ENCODE results near the gene OMP. TPM values are rescaled to one million over a fixed set of nuclear protein-coding genes. Genes with fewer than 3 reads are reported as not detected.
A peak's percentile ranks its signal among the peaks of the same experiment; 100 is the strongest.

OMP gene
- total and polyA plus RNA-seq, 2 of the 4 experiments (the other 2 are of a cell fraction) = 0.27 TPM; not detected in 1

GRCh38 chr11:77144196-77144856, 41.7 kb downstream of the OMP start:
- H2AK9ac ChIP-seq (replicated peaks; ENCODE audit: low read depth, low read length, poor library complexity) = peak overlapping the region; percentile 19
- H2AFZ ChIP-seq (replicated peaks; ENCODE audit: low read length, poor library complexity) = no peak overlapping the region
- WGBS, 2 experiments (ENCODE audit: extremely low coverage in 2 of 2, insufficient read length in 1 of 2) = no CpG with 5 or more reads among the region's 9 CpGs
- ChIA-PET CTCF (no interaction called here), POLR2A (ENCODE audit: unreplicated experiment) (no interaction called here)
- no peak overlapping the region for H4K8ac ChIP-seq (ENCODE audit: low read depth in 2 of 2, low read length in 2 of 2)
- intact Hi-C loops (cut with micrococcal nuclease) (no loop called here), dilution Hi-C loops (cut with HindIII; ENCODE audit: low sequenced_read_pairs, unreplicated experiment) (no loop called here), in situ Hi-C loops (cut with MboI; ENCODE audit: low sequenced_read_pairs) (no loop called here)
- no peaks in the 10 kb centered on the region for H3K4me1 ChIP-seq (ENCODE audit: control insufficient read depth, insufficient read depth, low read length)
- no peaks in the 10 kb centered on the region for H3K36me3 ChIP-seq (ENCODE audit: control insufficient read depth, insufficient read depth, low read length)
- H2BK120ac ChIP-seq (ENCODE audit: low read depth, low read length) = no peak overlapping the region
- H3K9me3 ChIP-seq (ENCODE audit: control insufficient read depth, insufficient read depth, low read length) = no peaks in the 10 kb centered on the region
- H4K91ac ChIP-seq (ENCODE audit: insufficient read depth, low read depth, low read length) = no peak overlapping the region
- no peak overlapping the region for H4K5ac ChIP-seq (ENCODE audit: low read depth, low read length)
- no peak overlapping the region for H3K14ac ChIP-seq (replicated peaks; ENCODE audit: low read depth, low read length)
- H3K9ac ChIP-seq (ENCODE audit: low read depth, low read length) = no peak overlapping the region
- no peak overlapping the region for H3K4me3 ChIP-seq (ENCODE audit: insufficient read depth, low read depth, low read length)
- H3K56ac ChIP-seq (ENCODE audit: extremely low read depth, insufficient read depth, low read length) = no peak overlapping the region; the same call in 1 of the 2 replicates
- no peak overlapping the region for H2AK5ac ChIP-seq (ENCODE audit: low read depth, low read length)
- H3K79me1 ChIP-seq (ENCODE audit: low read depth in 1 of 2, low read length in 2 of 2) = no peaks in the 10 kb centered on the region
- H3K9me1 ChIP-seq (ENCODE audit: insufficient read depth, low read length) = no peaks in the 10 kb centered on the region; the same call in 1 of the 2 replicates
- ATAC-seq (ENCODE audit: low read depth) = no peak
- peaks cover 38% of the 10 kb centered on the region for H3K27me3 ChIP-seq (ENCODE audit: control insufficient read depth, insufficient read depth, low read length)
- H2BK5ac ChIP-seq (ENCODE audit: low read depth, low read length, poor library complexity, severe bottlenecking) = no peak overlapping the region
- no peak overlapping the region for H3K4me2 ChIP-seq (ENCODE audit: low read depth, low read length)
- DNase-seq = no peak
- no peak overlapping the region for H2BK20ac ChIP-seq (ENCODE audit: low read depth, low read length)
- no peaks in the 10 kb centered on the region for H4K20me1 ChIP-seq (ENCODE audit: insufficient read depth, low read length)
- no peak overlapping the region for H3K4ac ChIP-seq (ENCODE audit: low read depth, low read length)
- no peak overlapping the region for H3K23ac ChIP-seq (ENCODE audit: low read depth, low read length)
- H2BK15ac ChIP-seq (ENCODE audit: low read depth, low read length) = no peak overlapping the region
- TF ChIP-seq MAFK (IDR thresholded peaks at IDR 0.05; ENCODE audit: low read depth, low read length) = no peak
- no peak for TF ChIP-seq NFE2L2 (IDR thresholded peaks at IDR 0.05; ENCODE audit: low read depth, low read length)
- TF ChIP-seq MAZ (IDR thresholded peaks at IDR 0.05; ENCODE audit: borderline replicate concordance, low read depth, low read length) = no peak
- TF ChIP-seq CEBPB (IDR thresholded peaks at IDR 0.05; ENCODE audit: low read depth, low read length) = no peak
- no peak for TF ChIP-seq RFX5 (IDR thresholded peaks at IDR 0.05; ENCODE audit: low read depth, low read length)
- H3K27ac ChIP-seq (ENCODE audit: insufficient read depth, low read length) = no peak overlapping the region
- BruUV-seq (replicated peaks) = no TSS peak
- H3K18ac ChIP-seq (ENCODE audit: low read depth, low read length) = no peak overlapping the region

Measured in IMR-90 (cell line).